Ovary (tissue), 3 donors: Measurements from ENCODE around the gene FABP3.

ENCODE experiments used
- POLR2A ChIP-seq: fragments of 450-650 bp; IDR thresholded peaks from one replicate; pipeline ENCODE4 v1.6.1; 2017; ENCODE audit warnings: antibody characterized with exemption, mild to moderate bottlenecking, moderate library complexity
- TF ChIP-seq, protein P1 (sequence below), 3 donors: fragments of 450-650 bp in 2 of 3; fragments of 200-600 bp in 1 of 3; IDR thresholded peaks; one replicate each; pipeline versions ENCODE4 v1.5.1 to v1.8.0; 2016 to 2022; ENCODE audit warnings: antibody characterized with exemption in 3 of 3, mild to moderate bottlenecking in 1 of 3
- donor health status: DM: no; HTN: no; CAD: no.

DNA sequence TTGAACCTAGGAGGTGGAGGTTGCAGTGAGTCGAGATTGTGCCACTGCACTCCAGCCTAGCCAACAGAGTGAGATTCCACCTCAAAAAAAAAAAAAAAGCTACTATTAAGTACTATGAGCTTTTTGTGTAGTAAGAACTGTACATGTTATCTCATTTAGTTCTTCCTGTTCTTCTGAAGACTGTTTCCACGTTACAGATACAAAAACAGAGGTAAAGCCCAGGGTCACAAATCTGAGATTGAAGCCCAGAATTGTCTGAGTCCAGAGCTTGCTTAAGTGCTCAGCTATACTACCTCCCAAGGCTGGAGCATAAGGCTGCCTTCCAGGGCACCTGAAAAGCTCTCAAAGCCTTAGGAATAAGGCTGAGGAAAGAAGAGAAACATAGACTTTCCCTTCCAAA is 2.9 kb downstream of the FABP3 start:
- TF ChIP-seq POLR2A: no peak
- TF ChIP-seq, protein P1, sequence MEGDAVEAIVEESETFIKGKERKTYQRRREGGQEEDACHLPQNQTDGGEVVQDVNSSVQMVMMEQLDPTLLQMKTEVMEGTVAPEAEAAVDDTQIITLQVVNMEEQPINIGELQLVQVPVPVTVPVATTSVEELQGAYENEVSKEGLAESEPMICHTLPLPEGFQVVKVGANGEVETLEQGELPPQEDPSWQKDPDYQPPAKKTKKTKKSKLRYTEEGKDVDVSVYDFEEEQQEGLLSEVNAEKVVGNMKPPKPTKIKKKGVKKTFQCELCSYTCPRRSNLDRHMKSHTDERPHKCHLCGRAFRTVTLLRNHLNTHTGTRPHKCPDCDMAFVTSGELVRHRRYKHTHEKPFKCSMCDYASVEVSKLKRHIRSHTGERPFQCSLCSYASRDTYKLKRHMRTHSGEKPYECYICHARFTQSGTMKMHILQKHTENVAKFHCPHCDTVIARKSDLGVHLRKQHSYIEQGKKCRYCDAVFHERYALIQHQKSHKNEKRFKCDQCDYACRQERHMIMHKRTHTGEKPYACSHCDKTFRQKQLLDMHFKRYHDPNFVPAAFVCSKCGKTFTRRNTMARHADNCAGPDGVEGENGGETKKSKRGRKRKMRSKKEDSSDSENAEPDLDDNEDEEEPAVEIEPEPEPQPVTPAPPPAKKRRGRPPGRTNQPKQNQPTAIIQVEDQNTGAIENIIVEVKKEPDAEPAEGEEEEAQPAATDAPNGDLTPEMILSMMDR (IDR thresholded peaks at IDR 0.05): no peak
